ENCODE data around the gene TET1. TPM values are rescaled to one million over a fixed set of nuclear protein-coding genes. Genes with fewer than 3 reads are reported as not detected.
A peak's percentile ranks its signal among the peaks of the same experiment; 100 is the strongest.

TET1 gene
- total and polyA plus RNA-seq, 2 of the 13 experiments (the other 11 are each of a cell fraction or from before 2014, with no cell fraction given): 6.9 to 7.3 TPM

DNA sequence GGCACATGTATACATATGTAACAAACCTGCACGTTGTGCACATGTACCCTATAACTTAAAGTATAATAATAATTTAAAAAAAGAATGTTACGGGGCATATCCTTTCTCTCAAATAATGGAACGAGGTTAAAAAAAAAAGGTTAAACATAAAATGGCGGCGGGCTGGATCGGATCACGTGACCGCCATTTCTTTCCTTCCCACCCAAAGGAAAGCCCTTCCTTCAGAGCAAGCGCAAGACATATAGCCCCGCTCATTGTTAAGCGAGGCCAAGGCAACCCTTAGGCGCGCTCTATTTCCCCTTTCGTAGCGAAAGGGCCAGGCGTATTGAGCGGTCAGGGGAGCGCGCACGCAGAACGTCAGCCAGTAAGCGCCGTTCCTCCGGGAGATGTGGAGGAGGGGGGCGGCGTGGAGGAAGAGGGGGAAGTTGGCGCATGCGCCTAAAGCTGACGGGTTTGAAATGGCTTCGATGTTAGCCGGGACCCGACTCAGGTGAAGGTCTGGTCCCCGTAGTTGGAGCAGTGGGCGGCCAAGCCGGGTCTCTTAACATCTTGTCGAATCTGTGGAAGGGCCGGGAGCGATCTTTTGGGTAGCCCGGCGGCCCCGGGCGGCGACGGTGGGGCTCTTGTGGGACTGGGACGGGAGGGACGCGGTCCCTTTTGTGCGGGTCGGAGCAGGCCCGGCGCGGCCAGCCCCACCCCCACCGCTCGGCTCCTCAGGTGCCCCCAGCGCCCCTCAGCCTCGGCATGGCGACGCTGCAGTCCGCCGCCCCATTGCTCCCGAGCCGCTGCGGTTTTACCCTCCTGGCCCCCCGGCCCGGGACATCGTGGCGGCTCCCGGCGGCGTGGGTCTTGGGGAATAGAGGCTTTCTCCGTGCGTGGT lies 160.9 kb downstream of the TET1 start, which contains the start of gene CCAR1 (continued):
- no peak; the same call in none of the 2 replicates for TF ChIP-seq ZNF547 (CRISPR knock-in tag; IDR thresholded peaks at IDR 0.05)
- TF ChIP-seq, protein P1, sequence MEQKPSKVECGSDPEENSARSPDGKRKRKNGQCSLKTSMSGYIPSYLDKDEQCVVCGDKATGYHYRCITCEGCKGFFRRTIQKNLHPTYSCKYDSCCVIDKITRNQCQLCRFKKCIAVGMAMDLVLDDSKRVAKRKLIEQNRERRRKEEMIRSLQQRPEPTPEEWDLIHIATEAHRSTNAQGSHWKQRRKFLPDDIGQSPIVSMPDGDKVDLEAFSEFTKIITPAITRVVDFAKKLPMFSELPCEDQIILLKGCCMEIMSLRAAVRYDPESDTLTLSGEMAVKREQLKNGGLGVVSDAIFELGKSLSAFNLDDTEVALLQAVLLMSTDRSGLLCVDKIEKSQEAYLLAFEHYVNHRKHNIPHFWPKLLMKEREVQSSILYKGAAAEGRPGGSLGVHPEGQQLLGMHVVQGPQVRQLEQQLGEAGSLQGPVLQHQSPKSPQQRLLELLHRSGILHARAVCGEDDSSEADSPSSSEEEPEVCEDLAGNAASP (CRISPR knock-in tag; IDR thresholded peaks at IDR 0.05; ENCODE audit: borderline replicate concordance): peak; percentile 49; the same call in 1 of the 2 replicates
- TF ChIP-seq, protein P2, sequence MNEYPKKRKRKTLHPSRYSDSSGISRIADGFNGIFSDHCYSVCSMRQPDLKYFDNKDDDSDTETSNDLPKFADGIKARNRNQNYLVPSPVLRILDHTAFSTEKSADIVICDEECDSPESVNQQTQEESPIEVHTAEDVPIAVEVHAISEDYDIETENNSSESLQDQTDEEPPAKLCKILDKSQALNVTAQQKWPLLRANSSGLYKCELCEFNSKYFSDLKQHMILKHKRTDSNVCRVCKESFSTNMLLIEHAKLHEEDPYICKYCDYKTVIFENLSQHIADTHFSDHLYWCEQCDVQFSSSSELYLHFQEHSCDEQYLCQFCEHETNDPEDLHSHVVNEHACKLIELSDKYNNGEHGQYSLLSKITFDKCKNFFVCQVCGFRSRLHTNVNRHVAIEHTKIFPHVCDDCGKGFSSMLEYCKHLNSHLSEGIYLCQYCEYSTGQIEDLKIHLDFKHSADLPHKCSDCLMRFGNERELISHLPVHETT (CRISPR knock-in tag; conservative IDR thresholded peaks at IDR 0.05): no peak
- no peak for TF ChIP-seq FOSL1 (CRISPR knock-in tag; IDR thresholded peaks at IDR 0.05; ENCODE audit: borderline replicate concordance)
- TF ChIP-seq, protein P3, sequence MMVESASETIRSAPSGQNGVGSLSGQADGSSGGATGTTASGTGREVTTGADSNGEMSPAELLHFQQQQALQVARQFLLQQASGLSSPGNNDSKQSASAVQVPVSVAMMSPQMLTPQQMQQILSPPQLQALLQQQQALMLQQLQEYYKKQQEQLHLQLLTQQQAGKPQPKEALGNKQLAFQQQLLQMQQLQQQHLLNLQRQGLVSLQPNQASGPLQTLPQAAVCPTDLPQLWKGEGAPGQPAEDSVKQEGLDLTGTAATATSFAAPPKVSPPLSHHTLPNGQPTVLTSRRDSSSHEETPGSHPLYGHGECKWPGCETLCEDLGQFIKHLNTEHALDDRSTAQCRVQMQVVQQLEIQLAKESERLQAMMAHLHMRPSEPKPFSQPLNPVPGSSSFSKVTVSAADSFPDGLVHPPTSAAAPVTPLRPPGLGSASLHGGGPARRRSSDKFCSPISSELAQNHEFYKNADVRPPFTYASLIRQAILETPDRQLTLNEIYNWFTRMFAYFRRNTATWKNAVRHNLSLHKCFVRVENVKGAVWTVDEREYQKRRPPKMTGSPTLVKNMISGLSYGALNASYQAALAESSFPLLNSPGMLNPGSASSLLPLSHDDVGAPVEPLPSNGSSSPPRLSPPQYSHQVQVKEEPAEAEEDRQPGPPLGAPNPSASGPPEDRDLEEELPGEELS (CRISPR knock-in tag; IDR thresholded peaks at IDR 0.05): 0 out of 2 replicates have a peak, but pooled peaks have one; percentile 28
- TF ChIP-seq RFX5 (IDR thresholded peaks at IDR 0.05; ENCODE audit: low read depth, low read length): no peak
- TF ChIP-seq, protein P4, sequence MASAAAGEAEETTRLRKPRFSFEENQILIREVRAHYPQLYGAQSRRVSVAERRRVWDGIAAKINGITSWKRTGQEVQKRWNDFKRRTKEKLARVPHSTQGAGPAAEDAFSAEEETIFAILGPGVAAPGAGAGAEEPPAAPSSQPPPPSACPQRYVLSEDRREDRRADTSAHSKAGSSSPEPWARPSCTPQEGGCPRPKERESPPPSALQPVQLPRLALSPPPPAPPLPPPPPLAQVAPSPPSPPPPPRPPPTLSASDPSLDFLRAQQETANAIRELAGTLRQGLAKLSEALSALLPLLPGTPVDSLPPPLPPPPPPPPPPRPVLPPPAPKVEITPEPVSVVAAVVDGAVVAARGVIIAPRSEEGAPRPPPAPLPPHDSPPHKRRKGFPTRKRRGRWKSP (CRISPR knock-in tag; IDR thresholded peaks at IDR 0.05): peak; percentile 25; the same call in 1 of the 2 replicates
- TF ChIP-seq CHCHD3 (CRISPR knock-in tag; IDR thresholded peaks at IDR 0.05): peak; percentile 70; the same call in 1 of the 2 replicates
- TF ChIP-seq SRSF4 (IDR thresholded peaks at IDR 0.05; ENCODE audit: low read depth, low read length, poor library complexity, severe bottlenecking): no peak
- peak; percentile 94 for TF ChIP-seq HOXA3 (CRISPR knock-in tag; IDR thresholded peaks at IDR 0.05)
- TF ChIP-seq ADNP (CRISPR knock-in tag; IDR thresholded peaks at IDR 0.05): no peak
- peak; percentile 18; the same call in 1 of the 2 replicates for TF ChIP-seq ZKSCAN8 (CRISPR knock-in tag; IDR thresholded peaks at IDR 0.05; ENCODE audit: borderline replicate concordance)
- no peak for TF ChIP-seq ZNF83 (CRISPR knock-in tag; IDR thresholded peaks at IDR 0.05; ENCODE audit: borderline replicate concordance)
- TF ChIP-seq GPN1 (CRISPR knock-in tag; IDR thresholded peaks at IDR 0.05; ENCODE audit: borderline replicate concordance): no peak
- peak; percentile 34; the same call in 1 of the 2 replicates for TF ChIP-seq SP4 (CRISPR knock-in tag; IDR thresholded peaks at IDR 0.05)
- TF ChIP-seq, protein P5, sequence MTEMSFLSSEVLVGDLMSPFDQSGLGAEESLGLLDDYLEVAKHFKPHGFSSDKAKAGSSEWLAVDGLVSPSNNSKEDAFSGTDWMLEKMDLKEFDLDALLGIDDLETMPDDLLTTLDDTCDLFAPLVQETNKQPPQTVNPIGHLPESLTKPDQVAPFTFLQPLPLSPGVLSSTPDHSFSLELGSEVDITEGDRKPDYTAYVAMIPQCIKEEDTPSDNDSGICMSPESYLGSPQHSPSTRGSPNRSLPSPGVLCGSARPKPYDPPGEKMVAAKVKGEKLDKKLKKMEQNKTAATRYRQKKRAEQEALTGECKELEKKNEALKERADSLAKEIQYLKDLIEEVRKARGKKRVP (CRISPR knock-in tag; IDR thresholded peaks at IDR 0.05): no peak
- peak; percentile 90 for TF ChIP-seq YY1 (IDR thresholded peaks at IDR 0.05; ENCODE audit: insufficient read depth, insufficient replicate concordance, low read depth, low read length)

Measured in HepG2 (cell line).